Stimulated activated naive CD8-positive, alpha-beta T cell treated with anti-CD3 and anti-CD28 coated beads, Interleukin-15, amount 100 ng/mL, for 72 hours (primary cell): ENCODE results near the gene DDX3X.
"Not testable (repeated sequence)": the region's sequence is repeated elsewhere in the genome, so short reads cannot be mapped to it uniquely, and the experiment has no call there.

Experiments used
- ATAC-seq: fragments of 150-1000 bp; cut with Tn5 transposase; 2 replicates; pipeline ENCODE4 v1.10.0; 2021; ENCODE audit warnings: mild to moderate bottlenecking, moderate library complexity
- DNase-seq, 2 donors: peaks; one replicate each; pipeline ENCODE4 v3.0.0; 2021 to 2022
- H3K27ac Mint-ChIP-seq, 2 donors: one replicate each; pipeline ENCODE4 v1.8.0; 2022; ENCODE audit warnings: mild to moderate bottlenecking in 2 of 2, mixed read lengths in 2 of 2, moderate library complexity in 2 of 2
- H3K27me3 Mint-ChIP-seq: one replicate; pipeline ENCODE4 v1.8.0; 2022; ENCODE audit warnings: mixed read lengths
- H3K4me1 Mint-ChIP-seq: one replicate; pipeline ENCODE4 v1.8.0; 2022; ENCODE audit warnings: mild to moderate bottlenecking, mixed read lengths
- H3K4me3 Mint-ChIP-seq, 2 donors: one replicate each; pipeline ENCODE4 v1.8.0; 2022; ENCODE audit warnings: mild to moderate bottlenecking in 2 of 2, mixed read lengths in 2 of 2, moderate library complexity in 1 of 2
- H3K9me3 Mint-ChIP-seq, 2 donors: one replicate each; pipeline ENCODE4 v1.8.0; 2022; ENCODE audit warnings: mixed read lengths in 2 of 2

The DDX3X gene

DNA sequence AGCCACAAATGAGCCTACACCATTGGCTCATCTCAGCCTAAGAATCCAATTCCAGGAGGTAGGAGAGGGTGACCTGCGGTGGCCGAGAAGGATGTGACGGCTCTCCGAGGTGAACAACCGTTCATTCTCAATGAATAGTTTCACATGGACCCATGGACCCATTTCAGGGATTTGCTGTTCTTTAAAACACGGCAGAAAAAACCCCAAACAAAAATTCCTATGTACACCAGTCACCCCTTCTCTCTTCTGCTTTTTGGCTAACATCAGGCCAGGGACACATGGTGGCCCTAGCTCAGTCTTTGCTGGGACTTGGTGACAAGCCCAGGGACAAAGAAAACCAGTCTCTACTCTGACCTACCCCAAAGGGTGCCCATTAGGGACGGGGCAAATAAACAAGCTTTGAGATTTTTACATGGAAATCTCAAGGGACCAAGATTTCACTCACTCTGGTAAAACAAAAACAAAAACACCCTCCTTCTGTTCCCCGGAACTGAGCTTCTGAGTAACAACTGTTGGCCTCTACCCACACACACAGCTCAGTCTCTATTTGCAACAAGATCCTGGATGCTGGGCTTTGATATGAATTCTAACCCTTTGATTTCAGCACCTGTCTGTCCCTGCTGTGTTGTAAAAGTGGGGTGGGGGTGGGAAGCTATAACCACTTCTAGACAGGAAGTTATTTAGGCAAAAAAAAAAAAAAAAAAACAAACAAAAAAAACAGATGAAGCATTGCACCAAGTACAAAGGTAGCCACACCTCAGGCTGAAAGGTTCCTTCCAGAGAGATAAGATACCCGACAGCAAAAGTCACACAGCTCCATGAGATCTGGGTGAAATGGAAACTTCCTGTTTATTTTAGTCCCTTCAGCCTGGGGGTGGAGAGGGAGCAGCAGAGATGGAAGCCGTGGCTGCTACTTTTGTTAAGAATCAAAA is 49.0 kb downstream of the DDX3X start:
- ATAC-seq (peak; percentile 79), DNase-seq (peak in 1 of 2 donors; percentile 25)
- H3K4me3 Mint-ChIP-seq = peak overlapping the region; percentile 49 to 57
- no peaks in the 10 kb centered on the region for H3K27me3 Mint-ChIP-seq
- H3K4me1 Mint-ChIP-seq = peaks cover 18% of the 10 kb centered on the region
- H3K9me3 Mint-ChIP-seq = no peaks in the 10 kb centered on the region
- H3K27ac Mint-ChIP-seq = peak overlapping the region; percentile 85 to 96

GRCh38 chrX:41384051-41384705 is 50.2 kb downstream of the DDX3X start:
- Mint-ChIP-seq H3K9me3 (no peaks in the 10 kb centered on the region), H3K27ac (peak overlapping the region in 1 of 2 donors; percentile 96), H3K4me1 (peaks cover 17% of the 10 kb centered on the region), H3K27me3 (no peaks in the 10 kb centered on the region), H3K4me3 (peak overlapping the region in 1 of 2 donors; percentile 44)
- DNase-seq = peak; percentile 16 to 19
- no peak for ATAC-seq

DNA sequence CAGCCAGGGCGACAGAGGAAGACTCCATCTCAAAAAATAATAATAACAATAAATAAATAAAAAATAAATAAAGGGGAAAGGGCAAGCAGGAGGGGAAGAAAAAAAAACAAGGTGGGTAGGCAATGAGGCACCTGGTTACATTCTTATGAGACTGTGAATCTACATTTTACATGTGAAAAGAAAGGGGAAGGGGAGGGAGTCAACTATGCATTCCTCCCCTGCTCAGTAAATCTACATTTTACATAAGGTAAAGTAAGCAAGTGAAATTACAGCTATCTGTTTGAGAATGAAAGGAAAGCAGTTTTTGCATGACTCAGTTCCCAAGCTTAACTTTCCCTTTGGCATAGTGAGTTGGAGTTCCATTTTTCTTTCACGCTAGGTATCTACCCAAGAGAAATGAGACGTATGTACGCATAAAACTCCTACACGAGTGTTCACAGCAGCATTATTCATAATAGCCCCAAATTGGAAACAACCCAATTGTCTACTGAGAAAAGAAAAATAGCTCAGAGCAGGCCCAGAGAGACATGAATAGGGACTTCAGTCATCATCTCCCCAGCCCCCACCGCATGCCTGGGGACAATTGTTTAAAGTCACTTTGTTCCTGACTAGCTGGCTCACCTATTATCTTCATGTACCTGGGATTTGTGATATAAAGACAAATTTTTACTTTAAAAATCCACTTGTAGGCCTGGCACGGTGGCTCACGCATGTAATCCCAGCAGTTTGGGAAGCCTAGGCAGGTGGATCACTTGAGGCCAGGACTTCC is 52.4 kb downstream of the DDX3X start:
- peaks cover 17% of the 10 kb centered on the region for H3K4me1 Mint-ChIP-seq
- no peak overlapping the region for H3K27ac Mint-ChIP-seq
- ATAC-seq (no peak), DNase-seq (no peak)
- H3K4me3 Mint-ChIP-seq = no peak overlapping the region
- no peaks in the 10 kb centered on the region for H3K27me3 Mint-ChIP-seq
- no peaks in the 10 kb centered on the region for H3K9me3 Mint-ChIP-seq

DNA sequence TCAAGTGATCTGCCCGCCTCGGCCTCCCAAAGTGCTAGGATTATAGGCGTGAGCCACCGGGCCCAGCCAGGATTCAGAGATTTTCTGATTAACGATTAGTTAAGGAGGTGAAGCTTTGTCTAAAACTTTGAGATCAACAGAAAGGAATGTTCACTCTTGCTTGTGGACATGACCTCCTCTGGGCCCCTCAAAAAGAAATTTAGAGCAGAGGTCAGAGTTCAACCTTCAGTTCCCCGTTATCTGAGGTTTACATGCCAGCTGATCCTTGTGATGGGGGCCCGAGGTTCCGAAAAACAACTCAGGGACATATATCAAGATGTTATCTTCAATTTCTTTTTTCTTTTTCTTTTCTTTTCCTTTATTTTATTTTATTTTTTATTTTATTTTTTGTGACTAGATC is 54.6 kb downstream of the DDX3X start:
- DNase-seq (no peak), ATAC-seq (no peak)
- H3K9me3 Mint-ChIP-seq = no peaks in the 10 kb centered on the region
- H3K4me1 Mint-ChIP-seq = peaks cover 7% of the 10 kb centered on the region
- H3K27me3 Mint-ChIP-seq = no peaks in the 10 kb centered on the region
- no peak overlapping the region for H3K27ac Mint-ChIP-seq
- H3K4me3 Mint-ChIP-seq = no peak overlapping the region

GRCh38 chrX:41389311-41389888 is 55.4 kb downstream of the DDX3X start:
- no peaks in the 10 kb centered on the region for H3K27me3 Mint-ChIP-seq
- no peak overlapping the region for H3K27ac Mint-ChIP-seq
- peaks cover 1% of the 10 kb centered on the region for H3K4me1 Mint-ChIP-seq
- H3K9me3 Mint-ChIP-seq = no peaks in the 10 kb centered on the region
- ATAC-seq (no peak), DNase-seq (no peak)
- no peak overlapping the region for H3K4me3 Mint-ChIP-seq

GRCh38 chrX:41390576-41390975 is 56.6 kb downstream of the DDX3X start:
- not testable (repeated sequence) for H3K4me1 Mint-ChIP-seq, DNase-seq, H3K9me3 Mint-ChIP-seq, H3K27ac Mint-ChIP-seq, ATAC-seq, H3K4me3 Mint-ChIP-seq, H3K27me3 Mint-ChIP-seq

- H3K4me3 Mint-ChIP-seq = no peak overlapping the region
- DNase-seq (no peak), ATAC-seq (no peak)
- no peaks in the 10 kb centered on the region for H3K9me3 Mint-ChIP-seq
- no peaks in the 10 kb centered on the region for H3K27me3 Mint-ChIP-seq
- H3K27ac Mint-ChIP-seq = no peak overlapping the region
- no peaks in the 10 kb centered on the region for H3K4me1 Mint-ChIP-seq
Measured at GRCh38 chrX:41391606-41392005, 57.6 kb downstream of the DDX3X start.

- H3K27me3 Mint-ChIP-seq = no peaks in the 10 kb centered on the region
- ATAC-seq = no peak
- no peak overlapping the region for H3K4me3 Mint-ChIP-seq
- no peaks in the 10 kb centered on the region for H3K4me1 Mint-ChIP-seq
- no peak for DNase-seq
- no peaks in the 10 kb centered on the region for H3K9me3 Mint-ChIP-seq
- no peak overlapping the region for H3K27ac Mint-ChIP-seq
Measured at GRCh38 chrX:41394293-41394692, 60.3 kb downstream of the DDX3X start.

GRCh38 chrX:41397219-41397618 is 63.3 kb downstream of the DDX3X start:
- H3K9me3 Mint-ChIP-seq = no peaks in the 10 kb centered on the region
- DNase-seq (no peak), ATAC-seq (no peak)
- no peaks in the 10 kb centered on the region for H3K27me3 Mint-ChIP-seq
- no peak overlapping the region for H3K4me3 Mint-ChIP-seq
- H3K4me1 Mint-ChIP-seq = no peaks in the 10 kb centered on the region
- H3K27ac Mint-ChIP-seq = no peak overlapping the region

GRCh38 chrX:41397768-41398167 is 63.8 kb downstream of the DDX3X start:
- DNase-seq (no peak), ATAC-seq (no peak)
- Mint-ChIP-seq H3K27me3 (no peaks in the 10 kb centered on the region), H3K9me3 (no peaks in the 10 kb centered on the region), H3K27ac (no peak overlapping the region), H3K4me3 (no peak overlapping the region), H3K4me1 (no peaks in the 10 kb centered on the region)

- not testable (repeated sequence) for H3K4me3 Mint-ChIP-seq, H3K27ac Mint-ChIP-seq, H3K4me1 Mint-ChIP-seq, H3K9me3 Mint-ChIP-seq, ATAC-seq, DNase-seq, H3K27me3 Mint-ChIP-seq
Measured at GRCh38 chrX:41402556-41402955, 68.6 kb downstream of the DDX3X start.

- no peak for ATAC-seq
- Mint-ChIP-seq H3K4me3 (no peak overlapping the region), H3K27ac (no peak overlapping the region), H3K27me3 (no peaks in the 10 kb centered on the region), H3K9me3 (no peaks in the 10 kb centered on the region), H3K4me1 (no peaks in the 10 kb centered on the region)
- DNase-seq = no peak
Measured at GRCh38 chrX:41405551-41405950, 71.6 kb downstream of the DDX3X start.

- no peak for DNase-seq
- Mint-ChIP-seq H3K9me3 (no peaks in the 10 kb centered on the region), H3K27me3 (no peaks in the 10 kb centered on the region), H3K4me3 (no peak overlapping the region), H3K4me1 (no peaks in the 10 kb centered on the region), H3K27ac (peak overlapping the region in 1 of 2 donors; percentile 7)
- ATAC-seq = no peak
Measured at GRCh38 chrX:41406201-41406600, 72.2 kb downstream of the DDX3X start.

GRCh38 chrX:41407816-41408215 is 73.9 kb downstream of the DDX3X start:
- no peak overlapping the region for H3K4me3 Mint-ChIP-seq
- ATAC-seq (no peak), DNase-seq (no peak)
- H3K27ac Mint-ChIP-seq = peak overlapping the region in 1 of 2 donors; percentile 44
- H3K27me3 Mint-ChIP-seq = no peaks in the 10 kb centered on the region
- H3K9me3 Mint-ChIP-seq = no peaks in the 10 kb centered on the region
- no peaks in the 10 kb centered on the region for H3K4me1 Mint-ChIP-seq

DNA sequence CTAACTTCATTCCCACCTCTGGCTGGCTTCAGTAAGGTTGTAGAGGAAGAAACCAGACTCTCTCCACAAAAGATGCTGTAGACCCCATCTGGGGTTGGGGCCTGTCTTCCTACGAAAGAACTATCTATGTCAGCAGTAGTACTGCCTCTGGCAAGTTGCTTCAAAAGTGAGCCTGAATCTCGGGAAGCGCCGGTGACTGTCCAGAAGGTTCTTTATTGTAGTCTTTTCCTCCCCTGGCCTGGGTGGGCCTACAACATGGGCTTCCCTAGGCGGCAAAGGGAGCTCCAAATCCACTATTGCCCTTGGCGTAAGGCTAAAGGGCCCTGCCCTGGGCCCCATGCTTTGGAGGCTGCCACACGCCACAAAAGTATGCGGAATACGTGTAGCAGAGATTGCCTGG is 74.6 kb downstream of the DDX3X start:
- Mint-ChIP-seq H3K27ac (no peak overlapping the region), H3K9me3 (no peaks in the 10 kb centered on the region), H3K4me1 (no peaks in the 10 kb centered on the region), H3K27me3 (no peaks in the 10 kb centered on the region), H3K4me3 (no peak overlapping the region)
- no peak for ATAC-seq
- DNase-seq = no peak
